Stimulated activated effector memory CD8-positive, alpha-beta T cell treated with anti-CD3 and anti-CD28 coated beads, Interleukin-12 subunit alpha, Interleukin-12 subunit beta, amount 100 ng/mL, for 72 hours (primary cell): ENCODE measurements around the gene TMEM271.

Experiments used
- ATAC-seq: fragments of 150-1000 bp; cut with Tn5 transposase; 2 replicates; pipeline ENCODE4 v1.10.0; 2021
- DNase-seq, 2 donors: peaks; one replicate each; pipeline ENCODE4 v3.0.0; 2021 to 2022; ENCODE audit warnings: low spot score in 2 of 2
- H3K27ac Mint-ChIP-seq: one replicate; pipeline ENCODE4 v1.8.0; 2022; ENCODE audit warnings: mild to moderate bottlenecking, mixed read lengths
- H3K36me3 Mint-ChIP-seq: one replicate; pipeline ENCODE4 v1.8.0; 2022; ENCODE audit warnings: mild to moderate bottlenecking, mixed read lengths
- H3K4me1 Mint-ChIP-seq: one replicate; pipeline ENCODE4 v1.8.0; 2022; ENCODE audit warnings: mixed read lengths
- H3K4me3 Mint-ChIP-seq: one replicate; pipeline ENCODE4 v1.8.0; 2022; ENCODE audit warnings: mild to moderate bottlenecking, mixed read lengths
- H3K9me3 Mint-ChIP-seq: one replicate; pipeline ENCODE4 v1.8.0; 2022; ENCODE audit warnings: mixed read lengths

The TMEM271 gene

GRCh38 chr4:526971-527460 lies 49.1 kb downstream of the TMEM271 start:
- ATAC-seq: no peak

DNA sequence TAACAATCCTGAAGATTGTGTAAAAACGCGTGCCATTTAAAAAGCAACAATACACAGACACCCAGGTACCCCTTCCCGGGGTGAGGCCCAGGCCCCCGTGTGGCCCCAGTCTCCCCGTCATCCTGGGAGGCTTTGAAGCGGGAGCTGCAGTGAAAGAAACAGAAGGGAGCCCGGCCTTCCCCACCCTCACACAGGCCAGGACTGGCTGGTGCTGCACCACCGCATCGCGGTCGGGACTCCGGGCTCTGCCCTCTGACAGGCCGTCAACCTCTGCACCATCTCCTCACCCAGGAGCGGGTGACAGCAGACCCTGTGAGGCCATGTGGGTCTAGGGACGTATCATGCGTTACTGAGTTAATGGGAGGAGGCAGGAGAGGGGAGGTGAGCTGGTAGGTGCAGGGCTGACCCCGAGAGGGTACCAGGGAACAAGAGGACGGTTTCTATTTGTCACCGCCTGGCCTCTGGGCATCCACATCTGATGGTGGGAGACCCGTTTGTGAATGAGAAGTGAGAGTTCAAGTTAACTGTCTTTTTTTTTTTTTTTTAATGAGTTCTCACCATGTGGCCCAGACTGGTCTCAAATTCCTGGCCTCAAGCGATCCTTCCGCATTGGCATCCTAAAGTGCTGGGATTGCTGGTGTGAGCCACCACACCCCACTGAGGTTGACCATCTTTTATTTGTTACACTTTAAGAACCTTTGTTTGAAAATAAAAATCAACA lies 49.7 kb downstream of the TMEM271 start:
- ATAC-seq (no peak), DNase-seq (no peak)
- Mint-ChIP-seq H3K27ac (no peak overlapping the region), H3K36me3 (peaks cover 80% of the 10 kb centered on the region), H3K4me3 (no peak overlapping the region), H3K4me1 (no peaks in the 10 kb centered on the region), H3K9me3 (no peaks in the 10 kb centered on the region)

More at GRCh38 chr4:526971-527460, 49.1 kb downstream of the TMEM271 start:
- Mint-ChIP-seq H3K9me3 (no peaks in the 10 kb centered on the region), H3K27ac (peak overlapping the region; percentile 14), H3K36me3 (peaks cover 73% of the 10 kb centered on the region), H3K4me3 (no peak overlapping the region), H3K4me1 (no peaks in the 10 kb centered on the region)
- no peak for DNase-seq

GRCh38 chr4:525660-526059 lies 50.4 kb downstream of the TMEM271 start:
- Mint-ChIP-seq H3K9me3 (no peaks in the 10 kb centered on the region), H3K4me1 (no peaks in the 10 kb centered on the region), H3K36me3 (peaks cover 76% of the 10 kb centered on the region)

DNA sequence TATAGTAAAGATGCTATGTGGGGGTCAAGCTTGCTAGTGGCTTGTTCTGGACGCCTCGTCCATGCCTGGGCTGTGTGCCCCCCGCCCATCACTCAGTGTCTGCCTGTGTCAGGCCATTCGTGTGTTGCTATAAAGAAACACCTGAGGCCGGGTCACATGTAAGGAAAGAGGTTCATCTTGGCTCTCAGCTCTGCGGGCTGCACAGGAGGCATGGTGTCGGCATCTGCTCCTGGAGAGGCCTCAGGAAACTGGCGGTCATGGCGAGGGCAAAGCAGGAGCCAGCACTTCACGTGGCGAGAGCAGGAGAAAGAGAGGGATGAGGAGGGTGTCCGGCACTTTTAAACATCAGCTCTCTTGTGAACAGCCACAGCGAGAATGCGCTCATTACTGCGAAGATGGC lies 51.9 kb downstream of the TMEM271 start:
- Mint-ChIP-seq H3K27ac (no peak overlapping the region), H3K36me3 (peaks cover 65% of the 10 kb centered on the region), H3K4me3 (no peak overlapping the region), H3K4me1 (peaks cover 8% of the 10 kb centered on the region), H3K9me3 (no peaks in the 10 kb centered on the region)
- DNase-seq (no peak), ATAC-seq (no peak)

More at GRCh38 chr4:525660-526059, 50.4 kb downstream of the TMEM271 start:
- DNase-seq: no peak
- Mint-ChIP-seq H3K4me3 (no peak overlapping the region), H3K27ac (no peak overlapping the region)
- no peak for ATAC-seq
